ENCODE results near the gene LRTM2. TPM values are rescaled to one million over a fixed set of nuclear protein-coding genes. Genes with fewer than 3 reads are reported as not detected.
A peak's percentile ranks its signal among the peaks of the same experiment; 100 is the strongest.

The LRTM2 gene
- total RNA-seq, 2 experiments from 2014 or later = not detected

- no TSS peak for BruUV-seq (replicated peaks)
Observed at GRCh38 chr12:1796515-1797010, 23.8 kb upstream of the LRTM2 start.

GRCh38 chr12:1797011-1797901 is 23.1 kb upstream of the LRTM2 start:
- Histone ChIP-seq H3K4me2 (ENCODE audit: low read length) (peak overlapping the region; percentile 86), H3K4me3 (ENCODE audit: low read depth, low read length, poor library complexity, severe bottlenecking) (peak overlapping the region; percentile 66), H3K4me1 (ENCODE audit: insufficient read depth, low read length, poor library complexity, severe bottlenecking) (peaks cover 22% of the 10 kb centered on the region), H3K9me3 (ENCODE audit: low read length) (no peaks in the 10 kb centered on the region), H3K9me2 (ENCODE audit: insufficient read depth, low read length) (no peaks in the 10 kb centered on the region), H3K79me2 (ENCODE audit: insufficient read depth, low read depth, low read length) (no peaks in the 10 kb centered on the region), H3K27ac (ENCODE audit: low read depth, low read length, poor library complexity, severe bottlenecking) (no peak overlapping the region), H4K20me1 (ENCODE audit: insufficient read depth, low read length) (no peaks in the 10 kb centered on the region), H2AFZ (ENCODE audit: low read length) (peak overlapping the region; percentile 92), H3K36me3 (ENCODE audit: insufficient read depth, low read length) (no peaks in the 10 kb centered on the region)
- CTCF ChIA-PET (ENCODE audit: unreplicated experiment) = no interaction called here
- intact Hi-C loops (cut with micrococcal nuclease; ENCODE audit: unreplicated experiment) = loop anchor here (2.0 to 10.0 kb wide), 3 partner anchors 238 to 786 kb away; no protein-coding TSS in a partner anchor
- TF ChIP-seq EZH2phosphoT487 (IDR thresholded peaks at IDR 0.05; ENCODE audit: borderline replicate concordance, low read depth, low read length) (no peak), CTCF (conservative IDR thresholded peaks at IDR 0.05; ENCODE audit: low read length) (no peak)
- DNase-seq (ENCODE audit: low spot score) = no peak
- BruUV-seq (replicated peaks) = no TSS peak
- POLR2A ChIA-PET = no interaction called here

More at GRCh38 chr12:1796515-1797010, 23.8 kb upstream of the LRTM2 start:
- H4K20me1 ChIP-seq (ENCODE audit: insufficient read depth, low read length) = no peaks in the 10 kb centered on the region
- H3K4me1 ChIP-seq (ENCODE audit: insufficient read depth, low read length, poor library complexity, severe bottlenecking) = peaks cover 27% of the 10 kb centered on the region
- no peaks in the 10 kb centered on the region for H3K9me3 ChIP-seq (ENCODE audit: low read length)
- no peak overlapping the region for H3K27ac ChIP-seq (ENCODE audit: low read depth, low read length, poor library complexity, severe bottlenecking)
- peak; percentile 18 for DNase-seq (ENCODE audit: low spot score)
- peak overlapping the region; percentile 86 for H3K4me2 ChIP-seq (ENCODE audit: low read length)
- H2AFZ ChIP-seq (ENCODE audit: low read length) = peak overlapping the region; percentile 92
- CTCF ChIA-PET (ENCODE audit: unreplicated experiment) = no interaction called here
- H3K4me3 ChIP-seq (ENCODE audit: low read depth, low read length, poor library complexity, severe bottlenecking) = peak overlapping the region; percentile 66
- intact Hi-C loops (cut with micrococcal nuclease; ENCODE audit: unreplicated experiment) = loop anchor here (1.0 to 10.0 kb wide), 4 partner anchors 144 to 786 kb away; no protein-coding TSS in a partner anchor
- H3K36me3 ChIP-seq (ENCODE audit: insufficient read depth, low read length) = no peaks in the 10 kb centered on the region
- H3K79me2 ChIP-seq (ENCODE audit: insufficient read depth, low read depth, low read length) = no peaks in the 10 kb centered on the region
- no peak for TF ChIP-seq CTCF (conservative IDR thresholded peaks at IDR 0.05; ENCODE audit: low read length)
- no peak for TF ChIP-seq EZH2phosphoT487 (IDR thresholded peaks at IDR 0.05; ENCODE audit: borderline replicate concordance, low read depth, low read length)
- H3K9me2 ChIP-seq (ENCODE audit: insufficient read depth, low read length) = no peaks in the 10 kb centered on the region
- POLR2A ChIA-PET = no interaction called here
